Measurements from ENCODE around the gene RPL39.
"Not testable (repeated sequence)": the region's sequence is repeated elsewhere in the genome, so short reads cannot be mapped to it uniquely, and the experiment has no call there.

RPL39 gene

DNA sequence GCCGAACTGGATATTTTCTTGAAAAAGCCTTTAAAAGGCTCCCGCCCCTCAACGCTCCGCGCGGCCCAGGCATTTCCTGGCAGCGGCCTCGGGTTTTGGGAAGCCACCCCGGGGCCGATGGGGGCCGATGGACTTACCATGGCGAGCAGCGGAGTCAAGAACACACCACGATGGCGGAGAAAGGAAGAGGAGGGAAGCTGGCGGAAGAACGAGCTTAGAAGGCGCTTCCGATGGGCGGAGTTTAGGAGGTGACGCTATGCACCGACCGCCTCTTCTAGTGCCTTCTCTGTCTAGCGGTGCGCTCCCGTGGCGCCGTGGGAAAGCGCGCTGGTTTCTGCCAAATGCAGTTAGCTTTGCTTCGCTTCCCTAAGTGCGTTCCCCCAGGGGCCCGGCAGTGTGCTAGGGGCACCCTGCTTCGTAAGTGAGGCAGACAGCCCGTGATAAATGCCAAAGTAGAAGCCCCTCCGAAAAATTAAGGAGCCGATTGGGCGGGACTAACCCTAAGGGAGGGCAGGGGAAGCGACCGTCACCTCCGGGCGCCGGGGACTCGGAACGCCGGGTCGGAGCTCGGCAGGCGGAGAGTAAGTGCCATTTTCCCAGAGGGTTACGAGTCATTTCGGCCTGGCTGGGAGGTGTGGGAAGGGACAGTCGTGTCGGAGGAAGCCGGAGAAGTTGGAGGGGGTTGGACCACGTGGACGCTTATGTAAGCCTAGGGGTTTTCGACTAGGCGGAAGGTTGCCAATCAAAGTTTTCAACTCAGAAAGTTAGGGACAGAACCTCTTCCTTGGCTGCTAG is at the start of gene RPL39:
Gene RPL39, minus strand, starts transcription at position 194 of the 795 bp plus-strand sequence. Its CDS starts 54 bp downstream, at position 140.
- peak; percentile 66 to 73 for DNase-seq (ENCODE audit: low read depth in 2 of 2)

DNA sequence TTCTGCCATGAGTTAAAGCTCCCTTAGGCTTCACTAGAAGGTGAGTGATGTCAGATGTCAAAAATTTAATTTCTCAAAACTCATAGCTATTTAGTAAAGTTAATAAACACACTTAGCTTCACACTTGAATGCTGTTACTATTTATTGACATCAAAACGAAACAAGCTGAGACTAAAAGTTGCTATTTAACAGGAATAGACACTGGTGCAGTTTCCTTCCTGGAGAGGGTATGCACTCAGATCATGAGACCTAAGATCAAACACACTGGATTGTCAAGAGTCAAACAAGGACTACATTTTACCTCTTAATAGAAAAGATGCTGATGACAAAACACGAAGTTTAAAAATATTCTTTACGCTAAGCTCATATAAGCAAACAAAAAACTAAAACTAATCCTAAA is 42.5 kb upstream of the RPL39 start:
- DNase-seq (ENCODE audit: low read depth in 2 of 2), result no peak

DNA sequence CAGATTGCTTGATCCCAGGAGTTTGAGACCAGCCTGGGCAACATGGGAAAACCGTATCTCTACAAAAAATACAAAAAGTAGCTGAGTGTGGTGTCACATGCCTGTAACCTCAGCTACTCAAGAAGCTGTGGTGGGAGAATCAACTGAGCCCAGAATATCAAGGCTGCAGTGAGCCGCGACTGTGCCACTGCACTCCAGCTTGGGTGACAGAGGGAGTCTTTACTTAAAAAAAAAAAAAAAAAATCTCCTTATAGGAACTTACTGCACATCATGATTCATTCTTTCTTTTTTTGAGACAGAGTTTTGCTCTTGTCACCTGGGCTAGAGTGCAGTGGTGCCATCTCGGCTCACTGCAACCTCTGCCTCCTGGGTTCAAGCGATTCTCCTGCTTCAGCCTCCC is 37.0 kb upstream of the RPL39 start:
- no peak for DNase-seq (ENCODE audit: low read depth in 2 of 2)

DNA sequence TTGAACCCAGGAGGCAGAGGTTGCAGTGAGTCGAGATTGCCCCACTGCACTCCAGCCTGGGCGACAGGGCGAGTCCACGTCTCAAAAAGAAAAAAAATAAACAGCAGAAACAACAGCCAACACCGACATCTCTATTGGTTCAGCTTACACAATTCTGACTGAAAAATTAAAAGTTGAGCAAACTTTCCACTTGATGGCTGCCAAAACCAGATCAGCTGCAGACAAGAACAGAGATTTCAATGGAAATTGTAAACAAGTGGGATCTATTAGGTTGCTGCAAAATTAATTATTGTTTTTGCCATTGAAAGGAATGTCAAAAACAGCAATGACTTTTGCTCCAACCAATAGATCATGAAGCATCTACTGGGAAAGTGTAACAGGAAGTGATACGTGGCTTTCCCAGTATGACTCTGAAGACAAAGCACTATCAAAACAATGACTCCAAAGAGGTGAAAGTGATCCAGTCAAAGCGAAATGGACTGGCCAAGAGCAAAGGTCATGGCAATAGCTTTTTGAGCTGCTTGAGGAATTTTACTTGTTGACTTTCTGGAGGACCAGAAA is 35.0 kb upstream of the RPL39 start:
- no peak for DNase-seq (ENCODE audit: low read depth in 2 of 2)

DNA sequence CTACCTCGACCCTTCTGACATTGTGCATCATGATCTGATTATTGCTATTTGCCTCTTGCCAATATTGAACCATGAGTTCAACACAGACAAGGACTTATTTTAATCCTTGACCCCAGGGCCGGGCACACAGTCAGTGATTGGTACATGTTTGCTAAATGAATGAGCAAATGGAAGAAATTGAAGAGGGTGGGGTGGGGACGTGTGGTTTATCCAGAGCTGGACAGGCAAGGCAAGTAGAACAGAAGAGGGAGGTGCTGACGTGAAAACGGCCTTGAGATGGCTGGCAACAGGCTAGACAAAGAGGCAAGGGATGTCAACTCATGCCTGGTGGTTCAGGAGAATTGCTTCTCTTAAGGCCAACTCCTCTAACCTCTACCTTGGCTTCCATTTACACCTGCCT is 32.8 kb upstream of the RPL39 start:
- DNase-seq (ENCODE audit: low read depth in 2 of 2), result not testable (repeated sequence)

DNA sequence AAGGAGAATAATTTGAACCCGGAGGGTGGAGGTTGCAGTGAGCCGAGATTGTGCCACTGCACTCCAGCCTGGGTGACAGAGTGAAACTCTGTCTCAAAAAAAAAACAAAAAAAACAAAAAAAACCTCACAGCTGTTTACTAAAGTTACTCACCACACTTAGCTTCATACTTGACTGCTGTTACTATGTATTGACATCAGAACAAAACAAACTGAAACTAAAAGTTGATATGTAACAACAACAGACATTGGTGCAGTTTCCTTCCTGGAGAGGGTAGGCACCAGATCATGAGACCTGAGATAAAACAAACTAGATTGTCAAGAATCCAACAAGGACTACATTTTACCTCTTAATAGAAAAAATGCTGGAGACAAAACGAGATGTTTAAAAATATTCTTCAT is 30.3 kb upstream of the RPL39 start:
- not testable (repeated sequence) for DNase-seq (ENCODE audit: low read depth in 2 of 2)

DNA sequence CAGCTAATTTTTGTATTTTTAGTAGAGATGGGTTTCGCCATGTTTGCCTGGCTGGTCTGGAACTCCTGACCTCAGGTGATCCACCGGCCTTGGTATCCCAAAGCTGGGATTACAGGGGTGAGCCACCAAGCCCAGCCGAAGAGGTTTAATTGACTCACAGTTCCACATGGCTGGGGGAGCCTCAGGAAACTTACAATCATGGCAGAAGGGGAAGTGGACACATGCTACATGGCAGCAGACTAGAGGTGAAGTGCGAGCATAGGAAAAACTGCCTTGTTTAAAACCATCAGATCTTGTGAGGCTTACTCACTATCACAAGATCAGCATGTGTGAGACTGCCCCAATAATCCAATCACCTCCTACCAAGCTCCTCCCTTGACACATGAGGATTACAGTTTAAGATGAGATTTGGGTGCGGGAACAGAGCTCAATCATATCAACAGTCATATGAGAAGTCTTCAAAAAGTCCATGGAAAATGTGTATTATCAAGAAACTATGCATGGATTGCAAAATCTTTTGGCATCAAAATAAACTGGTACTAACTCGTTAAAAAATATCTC is 25.8 kb upstream of the RPL39 start:
- no peak for DNase-seq (ENCODE audit: low read depth in 2 of 2)

DNA sequence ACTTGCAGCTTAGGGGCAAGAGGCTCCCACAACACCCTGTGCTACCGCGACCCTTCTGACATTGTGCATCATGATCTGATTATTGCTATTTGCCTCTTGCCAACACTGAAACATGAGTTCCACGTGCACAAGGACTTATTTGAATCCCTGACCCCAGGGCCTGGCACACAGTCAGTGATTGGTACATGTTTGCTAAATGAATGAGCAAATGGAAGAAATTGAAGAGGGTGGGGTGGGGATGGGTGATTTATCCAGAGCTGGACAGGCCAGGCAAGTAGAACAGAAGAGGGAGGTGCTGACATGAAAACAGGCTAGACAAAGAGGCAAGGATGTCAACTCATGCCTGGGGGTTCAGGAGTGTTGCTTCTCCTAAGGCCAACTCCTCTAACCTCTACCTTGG is 24.9 kb upstream of the RPL39 start:
- DNase-seq (ENCODE audit: low read depth in 2 of 2), result no peak

DNA sequence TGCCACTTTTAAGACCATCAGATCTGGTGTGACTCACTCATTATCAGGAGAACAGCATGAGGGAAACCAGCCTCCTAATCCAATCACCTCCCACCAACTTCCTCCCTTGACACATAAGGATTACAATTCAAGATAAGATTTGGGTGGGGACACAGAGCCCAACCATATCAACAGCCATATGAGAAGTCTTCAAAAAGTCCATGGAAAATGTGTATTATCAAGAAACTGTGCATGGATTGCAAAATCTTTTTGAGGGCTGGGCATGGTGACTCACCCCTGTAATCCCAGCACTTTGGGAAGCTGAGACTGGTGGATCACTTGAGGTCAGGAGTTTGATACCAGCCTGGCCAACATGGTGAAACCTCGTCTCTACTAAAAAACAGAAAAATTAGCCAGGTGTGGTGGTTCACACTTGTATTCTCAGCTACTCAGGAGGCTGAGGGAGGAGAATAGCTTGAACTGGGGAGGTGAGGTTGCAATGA is 17.8 kb upstream of the RPL39 start:
- no peak for DNase-seq (ENCODE audit: low read depth in 2 of 2)

DNA sequence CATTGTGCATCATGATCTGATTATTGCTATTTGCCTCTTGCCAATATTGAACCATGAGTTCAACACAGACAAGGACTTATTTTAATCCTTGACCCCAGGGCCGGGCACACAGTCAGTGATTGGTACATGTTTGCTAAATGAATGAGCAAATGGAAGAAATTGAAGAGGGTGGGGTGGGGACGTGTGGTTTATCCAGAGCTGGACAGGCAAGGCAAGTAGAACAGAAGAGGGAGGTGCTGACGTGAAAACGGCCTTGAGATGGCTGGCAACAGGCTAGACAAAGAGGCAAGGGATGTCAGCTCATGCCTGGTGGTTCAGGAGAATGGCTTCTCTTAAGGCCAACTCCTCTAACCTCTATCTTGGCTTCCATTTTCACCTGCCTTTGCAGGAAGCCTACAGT is 17.0 kb upstream of the RPL39 start:
- DNase-seq (ENCODE audit: low read depth in 2 of 2), result not testable (repeated sequence)

DNA sequence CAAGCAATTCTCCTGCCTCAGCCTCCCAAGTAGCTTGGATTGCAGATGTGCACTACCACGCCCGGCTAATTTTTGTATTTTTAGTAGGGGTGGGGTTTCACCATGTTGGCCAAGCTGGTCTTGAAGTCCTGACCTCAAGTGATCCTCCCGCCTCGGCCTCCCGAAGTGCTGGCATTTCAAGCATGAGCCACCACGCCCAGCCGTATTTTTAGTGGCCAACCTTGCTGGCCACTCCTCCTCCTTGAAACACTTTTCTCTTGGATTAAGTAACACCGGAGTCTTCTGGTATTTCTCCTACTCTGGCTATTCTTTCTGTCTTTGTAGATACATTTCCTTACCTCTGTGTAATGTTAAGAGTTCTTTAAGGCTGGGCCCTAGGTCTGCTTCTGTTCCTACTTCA is 11.1 kb upstream of the RPL39 start:
- no peak for DNase-seq (ENCODE audit: low read depth in 2 of 2)

DNA sequence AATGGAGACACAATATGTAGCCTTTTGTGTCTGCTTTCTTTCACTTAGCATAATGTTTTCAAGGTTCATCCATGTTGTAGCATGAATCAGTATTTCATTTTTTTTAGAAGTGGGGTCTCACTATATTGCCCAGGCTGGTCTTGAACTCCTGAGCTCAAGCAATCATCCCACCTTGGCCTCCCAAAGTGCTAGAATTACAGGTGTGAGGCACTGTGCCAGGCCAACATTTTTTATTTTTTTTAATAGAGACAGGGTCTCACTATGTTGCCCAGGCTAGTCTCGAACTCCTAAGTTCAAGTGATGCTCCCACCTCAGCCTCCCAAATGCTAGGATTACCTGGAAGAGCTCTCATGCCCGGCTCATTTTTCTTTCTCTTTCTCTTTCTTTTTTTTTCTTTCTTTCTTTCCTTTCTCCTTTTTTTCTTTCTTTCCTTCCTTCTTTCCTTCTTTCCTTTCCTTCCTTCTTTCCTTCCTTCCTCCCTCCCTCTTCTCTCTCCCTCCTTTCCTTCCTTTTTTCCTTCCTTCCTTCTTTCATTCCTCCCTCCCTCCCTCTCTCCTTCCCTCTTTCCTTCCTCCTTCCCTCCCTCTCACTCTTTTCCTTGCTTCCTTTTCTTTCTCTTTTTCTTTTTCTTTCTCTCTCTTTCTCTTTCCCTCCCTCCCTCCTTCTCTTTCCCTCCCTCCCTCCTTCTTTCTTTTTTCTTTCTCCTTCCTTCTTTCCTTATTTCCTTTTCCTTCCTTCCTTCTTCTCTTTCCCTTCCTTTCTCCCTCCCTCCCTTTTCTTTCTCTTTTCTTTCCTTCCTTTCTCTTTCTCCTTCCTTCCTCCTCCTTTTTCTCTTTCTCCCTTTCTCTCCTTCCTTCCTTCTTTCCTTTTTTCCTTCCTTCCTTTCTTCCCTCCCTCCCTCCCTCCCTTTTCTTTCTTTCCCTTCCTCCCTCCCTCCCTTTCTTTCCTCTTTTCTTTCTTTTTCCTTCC is 10.1 kb upstream of the RPL39 start:
- no peak for DNase-seq (ENCODE audit: low read depth in 2 of 2)

DNA sequence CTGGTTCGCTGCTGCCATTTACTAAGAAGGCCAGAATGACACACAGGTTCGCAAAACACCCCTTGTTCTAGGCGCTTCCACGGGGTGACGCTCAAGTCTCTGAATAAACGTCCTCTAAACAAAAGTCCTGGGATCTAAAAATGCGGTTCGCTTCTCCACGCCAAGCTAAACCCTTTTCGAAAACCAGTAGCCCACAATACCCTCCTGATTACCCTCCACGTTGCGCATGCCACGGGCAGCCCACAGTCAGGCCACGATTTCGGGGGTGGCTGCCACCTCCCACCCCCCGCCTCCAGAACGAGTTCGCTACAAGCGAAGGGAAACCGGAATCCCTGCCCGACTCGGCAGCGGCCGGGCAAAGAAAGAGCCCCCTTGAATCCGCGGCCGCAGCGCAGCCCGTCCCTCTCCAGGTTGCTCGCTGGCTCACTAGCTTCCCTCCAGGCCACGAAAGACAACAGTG is 423 bp downstream of the RPL39 start:
- DNase-seq (ENCODE audit: low read depth in 2 of 2), result peak in 1 of 2 donors; percentile 26

DNA sequence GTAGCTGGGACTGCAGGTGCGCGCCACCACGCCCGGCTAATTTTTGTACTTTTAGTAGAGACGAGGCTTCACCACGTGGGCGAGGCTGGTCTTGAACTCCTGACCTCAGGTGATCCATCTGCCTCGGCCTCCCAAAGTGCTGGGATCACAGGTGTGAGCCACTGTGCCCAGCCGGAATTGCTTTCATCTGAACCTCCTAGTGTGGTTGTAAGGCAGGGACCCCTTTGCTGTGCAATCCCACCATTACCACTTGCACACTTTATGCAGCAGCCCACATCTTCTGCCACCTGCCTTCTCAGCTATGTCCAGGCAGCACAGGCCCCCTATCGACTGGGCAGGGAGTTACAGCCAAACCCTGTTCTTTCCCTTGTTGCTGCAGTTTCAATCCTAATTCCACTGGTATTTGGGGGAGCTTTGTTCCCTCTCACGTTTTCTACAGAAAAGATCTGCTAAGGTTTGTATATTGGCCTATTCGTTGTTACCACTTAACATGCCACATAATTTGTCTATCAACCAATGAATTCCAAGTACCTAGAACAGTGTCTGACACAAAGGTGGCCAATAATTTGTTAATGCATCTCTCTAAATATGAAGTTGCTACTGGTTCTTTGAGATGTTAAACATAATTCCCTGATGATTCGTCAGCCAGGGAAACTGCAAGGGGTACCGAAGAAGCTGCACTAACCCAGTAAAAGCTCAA is 6.5 kb downstream of the RPL39 start:
- DNase-seq (ENCODE audit: low read depth in 2 of 2), result peak in 1 of 2 donors; percentile 39

DNA sequence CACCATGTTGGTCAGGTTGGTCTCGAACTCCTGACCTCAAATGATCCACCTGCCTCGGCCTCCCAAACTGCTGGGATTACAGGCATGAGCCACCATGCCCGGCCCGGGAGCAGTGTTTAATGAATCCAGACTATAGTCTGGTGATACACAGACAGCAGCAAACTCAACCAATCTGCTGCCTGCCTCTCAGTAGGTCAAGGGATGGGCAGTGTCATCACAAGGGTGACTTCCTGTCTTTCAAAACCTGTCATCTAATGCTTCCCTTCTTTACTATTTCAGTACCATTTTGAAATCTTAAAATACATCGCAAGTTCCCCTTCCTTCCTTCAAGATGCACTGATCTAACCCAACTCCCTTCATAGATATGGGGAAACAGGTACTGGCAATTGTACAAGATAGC is 8.4 kb downstream of the RPL39 start:
- no peak for DNase-seq (ENCODE audit: low read depth in 2 of 2)

DNA sequence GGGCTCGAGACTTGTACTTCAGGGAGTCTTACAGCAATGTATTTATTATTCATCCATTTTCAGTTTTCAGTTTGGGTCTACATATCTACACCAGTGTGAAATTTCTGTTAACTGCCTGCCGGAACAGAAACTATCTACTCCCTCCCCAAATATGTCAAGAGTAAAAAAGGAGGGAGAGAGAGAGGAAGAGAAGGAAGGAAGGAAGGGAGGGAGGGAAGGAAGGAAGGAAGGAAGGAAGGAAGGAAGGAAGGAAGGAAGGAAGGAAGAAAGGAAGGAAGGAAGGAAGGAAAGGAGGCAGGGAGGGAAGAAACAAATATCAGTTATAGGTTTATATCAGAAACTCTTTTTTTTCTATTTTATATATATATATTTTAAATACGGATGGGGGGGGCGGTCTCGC is 12.6 kb downstream of the RPL39 start:
- DNase-seq (ENCODE audit: low read depth in 2 of 2), result no peak

DNA sequence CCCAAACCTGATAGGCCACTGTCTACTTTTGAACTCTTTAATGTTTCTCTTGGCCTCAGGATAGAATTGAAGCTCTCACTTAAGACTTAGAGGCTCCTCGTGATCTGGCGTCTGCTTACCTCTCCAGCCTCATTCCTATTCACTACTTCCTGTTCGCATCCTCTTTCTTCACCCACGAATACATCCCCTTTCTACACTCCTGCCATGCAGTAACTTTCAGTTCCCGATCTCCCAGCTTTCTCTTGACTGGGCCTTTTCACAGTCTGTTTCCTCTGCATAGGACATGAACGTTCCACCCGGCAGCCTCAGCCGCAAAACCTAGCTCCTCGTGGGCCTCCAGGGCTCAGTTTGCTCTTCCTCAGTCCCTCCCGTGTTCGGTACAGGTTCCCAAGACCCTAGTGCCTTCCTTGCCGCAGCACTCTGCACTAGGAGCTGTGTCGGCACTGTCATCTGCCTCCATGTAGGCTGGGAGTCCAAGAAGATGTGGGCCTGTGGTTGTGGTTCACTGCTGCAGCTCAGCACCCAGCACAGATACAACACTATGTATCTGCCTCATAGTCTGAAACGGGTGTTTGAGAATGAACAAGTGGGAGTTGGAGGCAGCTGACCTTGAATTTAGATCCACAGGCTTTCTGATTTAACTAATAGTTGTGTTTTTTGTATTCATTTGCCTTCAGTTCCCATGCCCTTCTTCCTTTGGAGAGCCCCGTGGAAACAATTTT is 15.8 kb downstream of the RPL39 start:
- DNase-seq (ENCODE audit: low read depth in 2 of 2), result no peak

DNA sequence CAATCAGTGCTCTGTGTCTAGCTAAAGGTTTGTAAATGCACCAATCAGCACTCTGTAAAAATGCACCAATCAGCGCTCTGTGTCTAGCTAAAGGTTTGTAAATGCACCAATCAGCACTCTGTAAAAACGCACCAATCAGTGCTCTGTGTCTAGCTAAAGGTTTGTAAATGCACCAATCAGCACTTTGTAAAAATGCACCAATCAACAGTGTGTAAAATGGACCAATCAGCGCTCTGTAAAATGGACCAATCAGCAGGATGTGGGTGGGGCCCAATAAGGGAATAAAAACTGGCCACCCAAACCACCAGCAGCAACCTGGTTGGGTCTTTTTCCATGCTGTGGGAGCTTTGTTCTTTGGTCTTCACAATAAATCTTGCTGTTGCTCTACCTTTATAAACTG is 22.0 kb downstream of the RPL39 start:
- DNase-seq (ENCODE audit: low read depth in 2 of 2), result not testable (repeated sequence)

DNA sequence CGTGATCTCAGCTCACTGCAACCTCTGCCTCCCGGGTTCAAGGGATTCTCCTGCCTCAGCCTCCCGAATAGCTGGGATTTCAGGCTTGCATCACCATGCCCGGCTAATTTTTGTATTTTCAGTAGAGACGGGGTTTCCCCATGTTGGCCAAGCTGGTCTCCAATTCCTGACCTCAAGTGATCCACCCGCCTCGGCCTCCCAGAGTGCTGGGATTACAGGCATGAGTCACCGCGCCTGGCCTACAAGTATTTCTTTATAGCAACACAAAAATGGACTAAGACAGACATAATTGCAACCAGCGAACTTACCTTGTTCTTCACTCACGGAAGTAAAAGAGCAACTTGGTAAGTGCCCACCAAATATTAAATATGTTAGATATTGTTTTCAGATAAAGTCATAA is 23.0 kb downstream of the RPL39 start:
- not testable (repeated sequence) for DNase-seq (ENCODE audit: low read depth in 2 of 2)

DNA sequence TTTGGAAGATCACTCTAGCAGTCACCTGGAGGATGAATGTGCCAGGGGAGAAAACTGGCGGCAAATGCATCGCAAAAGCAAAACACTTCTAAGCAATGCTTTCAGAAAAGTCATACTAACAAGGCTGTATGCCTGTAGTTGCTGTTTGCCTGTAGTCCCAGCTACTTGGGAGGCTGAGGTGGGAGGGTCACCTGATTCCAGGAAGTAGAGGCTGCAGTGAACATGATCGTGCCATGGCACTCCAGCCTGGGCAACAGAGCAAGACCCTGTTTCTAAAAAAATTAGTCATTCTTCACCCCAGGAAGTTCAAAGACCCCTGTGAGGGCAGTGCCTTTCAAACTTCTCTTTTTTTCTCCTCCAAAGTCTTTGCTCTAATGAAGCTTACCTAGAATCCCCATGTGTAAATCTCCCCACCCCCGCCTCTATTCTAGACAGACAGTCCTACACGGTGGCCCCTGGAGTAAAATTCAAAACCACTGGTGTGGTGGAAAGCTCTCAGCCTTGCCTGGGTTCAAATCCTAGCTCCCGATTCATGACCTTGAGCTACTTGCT is 27.5 kb downstream of the RPL39 start:
- no peak for DNase-seq (ENCODE audit: low read depth in 2 of 2)
